GM10266 (cell line): Measurements from ENCODE around the gene SLC6A1.

Experiments
- DNase-seq: peaks from one replicate; pipeline ENCODE4 v3.0.0; 2012; ENCODE audit errors: extremely low spot score
- TF ChIP-seq, protein P1 (sequence below): IDR thresholded peaks from 2 replicates; pipeline ENCODE4 v1.5.1; 2012; ENCODE audit warnings: mild to moderate bottlenecking, low read depth; ENCODE audit not compliant: control insufficient read depth, insufficient read depth; ENCODE audit errors: missing control alignments

Gene SLC6A1

DNA sequence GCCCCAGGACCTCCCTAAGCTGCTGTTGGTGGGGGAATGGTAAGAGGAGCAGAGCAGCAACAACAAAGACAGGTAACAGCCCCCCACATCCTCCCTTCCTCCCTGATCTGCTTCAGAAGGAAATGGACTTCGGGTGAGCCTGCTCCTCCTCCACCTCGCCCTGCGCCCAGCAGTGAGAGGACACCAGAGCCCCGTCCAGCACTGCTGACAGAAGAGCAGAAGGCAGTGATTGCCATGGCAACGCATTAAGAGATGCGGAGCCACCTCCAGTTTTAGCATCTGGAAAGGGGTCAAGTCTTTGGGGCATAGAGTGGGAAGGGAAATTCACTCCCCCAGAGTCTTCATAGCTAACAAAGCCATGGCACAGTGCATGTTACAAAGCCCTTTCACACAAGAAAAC lies 84.2 kb downstream of the SLC6A1 start:
- TF ChIP-seq, protein P1, sequence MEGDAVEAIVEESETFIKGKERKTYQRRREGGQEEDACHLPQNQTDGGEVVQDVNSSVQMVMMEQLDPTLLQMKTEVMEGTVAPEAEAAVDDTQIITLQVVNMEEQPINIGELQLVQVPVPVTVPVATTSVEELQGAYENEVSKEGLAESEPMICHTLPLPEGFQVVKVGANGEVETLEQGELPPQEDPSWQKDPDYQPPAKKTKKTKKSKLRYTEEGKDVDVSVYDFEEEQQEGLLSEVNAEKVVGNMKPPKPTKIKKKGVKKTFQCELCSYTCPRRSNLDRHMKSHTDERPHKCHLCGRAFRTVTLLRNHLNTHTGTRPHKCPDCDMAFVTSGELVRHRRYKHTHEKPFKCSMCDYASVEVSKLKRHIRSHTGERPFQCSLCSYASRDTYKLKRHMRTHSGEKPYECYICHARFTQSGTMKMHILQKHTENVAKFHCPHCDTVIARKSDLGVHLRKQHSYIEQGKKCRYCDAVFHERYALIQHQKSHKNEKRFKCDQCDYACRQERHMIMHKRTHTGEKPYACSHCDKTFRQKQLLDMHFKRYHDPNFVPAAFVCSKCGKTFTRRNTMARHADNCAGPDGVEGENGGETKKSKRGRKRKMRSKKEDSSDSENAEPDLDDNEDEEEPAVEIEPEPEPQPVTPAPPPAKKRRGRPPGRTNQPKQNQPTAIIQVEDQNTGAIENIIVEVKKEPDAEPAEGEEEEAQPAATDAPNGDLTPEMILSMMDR: no peak
- DNase-seq: no peak

DNA sequence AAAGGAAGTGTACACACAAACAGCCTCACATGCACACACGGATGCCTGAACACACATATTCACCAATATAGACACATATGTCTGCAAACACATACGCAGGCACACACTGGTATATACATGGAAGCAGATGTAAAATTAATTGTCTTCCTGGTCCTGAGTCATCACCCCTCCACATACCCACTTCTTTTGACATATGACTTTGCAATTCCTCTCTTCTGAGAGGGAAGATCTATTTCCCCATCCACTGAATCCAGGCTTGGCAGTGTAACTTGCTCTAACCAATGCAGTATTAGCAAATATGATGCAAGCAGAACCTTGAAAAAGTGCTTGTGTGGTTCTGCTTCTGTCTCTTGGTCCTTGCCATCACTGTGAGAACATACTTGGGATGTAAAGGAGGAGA lies 84.9 kb downstream of the SLC6A1 start:
- TF ChIP-seq, protein P1: no peak
- DNase-seq: no peak

DNA sequence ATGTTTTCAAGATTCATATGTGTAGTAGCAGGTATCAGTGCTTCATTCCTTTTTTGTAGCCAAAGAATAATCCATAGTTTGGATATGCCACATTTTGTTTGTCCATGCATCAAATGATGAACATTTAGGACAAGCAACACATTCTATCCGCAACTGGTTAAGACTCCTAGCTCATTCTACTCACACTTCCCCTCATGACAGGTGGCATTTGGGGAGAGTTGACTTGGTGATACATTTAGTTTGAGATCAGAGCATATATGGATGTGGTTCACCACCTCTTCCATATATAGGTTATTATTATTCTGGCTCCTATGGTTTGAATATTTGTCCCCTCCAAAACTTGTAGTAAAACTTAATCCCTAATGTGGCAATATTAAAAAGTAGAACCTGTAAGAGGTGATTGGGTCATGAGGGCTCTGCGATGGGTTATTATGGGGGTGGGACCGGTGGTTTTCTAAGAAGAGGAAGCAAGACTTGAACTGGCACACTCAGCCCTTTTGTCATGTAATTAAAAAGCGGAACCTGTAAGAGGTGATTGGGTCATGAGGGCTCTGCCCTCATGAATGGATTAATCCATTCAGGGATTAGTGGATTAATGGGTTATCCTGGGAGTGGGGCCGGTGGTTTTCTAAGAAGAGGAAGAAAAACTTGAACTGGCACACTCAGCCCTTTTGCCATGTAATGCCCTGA lies 86.4 kb downstream of the SLC6A1 start:
- TF ChIP-seq, protein P1: no peak

DNA sequence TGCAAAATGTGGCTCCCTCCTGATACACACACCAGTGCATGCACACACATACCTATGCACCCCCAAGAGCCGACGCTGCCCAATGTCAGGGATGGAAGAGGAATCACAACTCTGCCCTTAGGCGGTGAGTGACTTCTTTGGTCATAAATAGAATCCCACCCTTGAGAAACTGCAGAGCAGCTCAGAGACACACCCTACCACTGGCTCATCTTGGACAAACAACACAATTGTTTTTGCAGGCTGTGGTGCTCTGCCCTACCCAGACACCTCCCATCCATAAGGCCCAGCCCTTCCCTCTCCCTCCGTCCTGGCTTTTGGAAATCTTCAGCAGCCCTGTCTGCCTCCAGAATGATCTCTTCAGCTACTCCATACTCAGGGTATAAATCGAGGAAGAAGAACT lies 87.9 kb downstream of the SLC6A1 start:
- TF ChIP-seq, protein P1: no peak
- no peak for DNase-seq

More for the DNA sequence above, 86.4 kb downstream of the SLC6A1 start:
- no peak for DNase-seq

DNA sequence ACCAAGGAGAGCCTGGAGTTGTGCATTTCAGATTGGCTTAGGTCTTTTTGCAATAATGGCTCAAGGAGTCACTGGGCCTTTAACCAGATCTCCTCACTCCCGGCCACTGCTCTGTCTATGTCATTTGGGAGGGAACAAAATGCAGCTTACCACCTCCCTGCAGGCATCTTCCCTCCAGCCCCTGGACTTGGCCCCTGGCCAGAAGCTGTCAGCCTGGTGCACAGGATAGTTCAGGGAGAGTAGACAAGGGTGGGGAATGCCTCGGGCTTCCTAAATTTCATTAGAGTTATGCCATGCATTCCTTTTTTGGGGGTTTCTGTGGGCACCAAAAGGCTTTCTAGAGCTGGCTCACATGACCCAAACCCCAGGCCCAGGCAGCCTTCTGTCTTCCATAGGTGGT lies 91.5 kb downstream of the SLC6A1 start:
- TF ChIP-seq, protein P1: no peak
- no peak for DNase-seq

DNA sequence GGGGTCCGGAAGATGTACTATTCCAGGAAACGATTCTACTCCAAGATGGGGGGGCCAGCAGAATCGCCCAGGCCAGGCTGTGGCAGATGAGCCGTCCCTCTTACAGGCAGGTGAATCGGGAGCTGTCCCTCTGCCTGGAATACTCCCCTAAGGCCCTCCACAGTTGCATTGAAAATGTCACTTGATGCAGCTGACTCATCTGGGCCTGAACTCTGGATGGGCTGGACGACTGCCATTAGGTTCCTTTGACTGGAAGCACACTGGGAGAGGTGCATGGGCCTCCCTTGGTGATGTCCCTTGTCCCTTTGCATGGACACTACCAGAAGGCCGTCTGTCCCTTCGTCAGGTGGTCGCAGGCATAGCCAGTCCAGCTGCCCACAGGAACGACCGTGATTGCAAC lies 92.1 kb downstream of the SLC6A1 start:
- TF ChIP-seq, protein P1: no peak
- no peak for DNase-seq

DNA sequence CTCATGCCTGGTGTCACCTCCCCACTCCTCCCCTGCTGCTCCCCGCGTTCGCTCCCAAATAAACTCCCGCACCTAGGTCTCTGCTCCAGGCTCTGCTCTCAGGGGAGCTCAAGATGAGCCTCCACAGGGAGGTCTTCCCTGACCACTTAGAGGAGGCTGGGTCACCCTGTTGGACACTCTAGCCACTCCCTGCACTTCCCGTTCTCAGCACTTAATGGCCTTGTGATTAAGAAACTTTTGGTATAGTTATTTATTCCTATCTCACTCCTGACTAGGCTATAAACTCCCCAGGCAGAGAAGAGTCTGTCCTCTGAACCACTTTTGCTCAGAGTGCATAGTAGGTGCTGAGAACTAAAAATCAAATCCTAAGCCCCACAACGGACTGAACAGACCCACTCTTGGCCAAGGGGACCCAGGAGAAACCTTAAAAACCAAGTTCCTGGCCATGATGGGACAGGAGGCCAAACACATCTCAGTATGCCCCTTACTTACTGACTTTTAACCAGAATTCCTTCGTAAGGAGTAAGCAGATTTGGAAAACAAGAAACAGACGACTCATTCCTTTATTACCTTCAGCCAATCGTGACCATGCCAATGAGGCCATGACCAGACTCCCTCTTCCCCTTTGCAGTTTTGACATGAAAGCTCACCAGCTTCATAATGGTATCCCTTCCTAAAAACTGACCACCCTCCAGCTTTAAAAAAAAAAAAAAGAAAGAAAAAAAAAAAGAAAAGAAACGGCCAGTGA lies 92.7 kb downstream of the SLC6A1 start:
- TF ChIP-seq, protein P1: no peak
- DNase-seq: no peak
